ENCODE results near the gene RHOBTB1. TPM values are rescaled to one million over a fixed set of nuclear protein-coding genes. Genes with fewer than 3 reads are reported as not detected.
A peak's percentile ranks its signal among the peaks of the same experiment; 100 is the strongest.

RHOBTB1 gene
- total and polyA plus RNA-seq, 2 donors (not counting 1 experiment from before 2014, with no cell fraction given) = 19.8 to 42.6 TPM

DNA sequence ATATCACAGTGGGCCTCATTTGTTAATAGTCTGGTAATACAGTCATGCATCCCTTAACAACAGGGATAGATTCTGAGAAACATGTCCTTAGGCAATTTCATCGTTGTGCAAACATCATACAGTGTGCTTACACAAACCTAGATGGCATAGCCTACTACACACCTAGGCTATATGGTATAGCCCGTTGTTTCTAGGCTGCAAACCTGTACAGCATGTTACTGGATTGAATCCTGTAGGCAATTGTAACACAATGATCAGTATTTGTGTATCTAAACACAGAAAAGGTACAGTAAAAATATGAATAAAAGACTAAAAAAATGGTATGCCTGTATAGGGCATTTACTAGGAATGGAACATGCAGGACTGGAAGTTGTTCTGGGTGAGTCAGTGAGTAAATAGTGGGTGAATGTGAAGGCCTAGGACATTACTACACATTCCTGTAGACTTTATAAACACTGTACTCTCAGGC lies 12.0 kb upstream of the RHOBTB1 start:
- Histone ChIP-seq H3K36me3 (ENCODE audit: control insufficient read depth, insufficient read depth, low read length) (no peaks in the 10 kb centered on the region), H4K20me1 (ENCODE audit: control insufficient read depth, extremely low read depth, insufficient read depth, low read length) (no peaks in the 10 kb centered on the region), H3K4me2 (ENCODE audit: extremely low read depth, insufficient read depth, low read length) (no peak overlapping the region), H3K27ac (ENCODE audit: insufficient read depth, low read length) (no peak overlapping the region), H3K4me1 (ENCODE audit: control insufficient read depth, extremely low read depth, insufficient read depth, low read length) (peaks cover 8% of the 10 kb centered on the region), H2AFZ (ENCODE audit: low read length) (no peak overlapping the region), H3K79me2 (ENCODE audit: control insufficient read depth, insufficient read depth, low read length) (no peaks in the 10 kb centered on the region), H3K27me3 (ENCODE audit: control insufficient read depth, insufficient read depth, low read length) (no peaks in the 10 kb centered on the region), H3K9ac (ENCODE audit: insufficient read depth, low read length) (no peak overlapping the region), H3K9me3 (ENCODE audit: control insufficient read depth, insufficient read depth, low read depth, low read length) (no peaks in the 10 kb centered on the region), H3K4me3 (replicated peaks in 1 of 4; ENCODE audit: control extremely low read depth in 1 of 4, insufficient read depth in 1 of 4, low read depth in 3 of 4, low read length in 4 of 4) (no peak overlapping the region)
- peak; percentile 69 to 82 for DNase-seq (ENCODE audit: low read depth in 2 of 2)
- TF ChIP-seq, protein P1, sequence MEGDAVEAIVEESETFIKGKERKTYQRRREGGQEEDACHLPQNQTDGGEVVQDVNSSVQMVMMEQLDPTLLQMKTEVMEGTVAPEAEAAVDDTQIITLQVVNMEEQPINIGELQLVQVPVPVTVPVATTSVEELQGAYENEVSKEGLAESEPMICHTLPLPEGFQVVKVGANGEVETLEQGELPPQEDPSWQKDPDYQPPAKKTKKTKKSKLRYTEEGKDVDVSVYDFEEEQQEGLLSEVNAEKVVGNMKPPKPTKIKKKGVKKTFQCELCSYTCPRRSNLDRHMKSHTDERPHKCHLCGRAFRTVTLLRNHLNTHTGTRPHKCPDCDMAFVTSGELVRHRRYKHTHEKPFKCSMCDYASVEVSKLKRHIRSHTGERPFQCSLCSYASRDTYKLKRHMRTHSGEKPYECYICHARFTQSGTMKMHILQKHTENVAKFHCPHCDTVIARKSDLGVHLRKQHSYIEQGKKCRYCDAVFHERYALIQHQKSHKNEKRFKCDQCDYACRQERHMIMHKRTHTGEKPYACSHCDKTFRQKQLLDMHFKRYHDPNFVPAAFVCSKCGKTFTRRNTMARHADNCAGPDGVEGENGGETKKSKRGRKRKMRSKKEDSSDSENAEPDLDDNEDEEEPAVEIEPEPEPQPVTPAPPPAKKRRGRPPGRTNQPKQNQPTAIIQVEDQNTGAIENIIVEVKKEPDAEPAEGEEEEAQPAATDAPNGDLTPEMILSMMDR (conservative IDR thresholded peaks at IDR 0.05 in 1 of 2, IDR thresholded peaks at IDR 0.05 in 1 of 2; ENCODE audit: low read depth in 1 of 2, low read length in 2 of 2) = no peak
- no peak for TF ChIP-seq EZH2 (IDR thresholded peaks at IDR 0.05; ENCODE audit: low read length, missing control alignments)

DNA sequence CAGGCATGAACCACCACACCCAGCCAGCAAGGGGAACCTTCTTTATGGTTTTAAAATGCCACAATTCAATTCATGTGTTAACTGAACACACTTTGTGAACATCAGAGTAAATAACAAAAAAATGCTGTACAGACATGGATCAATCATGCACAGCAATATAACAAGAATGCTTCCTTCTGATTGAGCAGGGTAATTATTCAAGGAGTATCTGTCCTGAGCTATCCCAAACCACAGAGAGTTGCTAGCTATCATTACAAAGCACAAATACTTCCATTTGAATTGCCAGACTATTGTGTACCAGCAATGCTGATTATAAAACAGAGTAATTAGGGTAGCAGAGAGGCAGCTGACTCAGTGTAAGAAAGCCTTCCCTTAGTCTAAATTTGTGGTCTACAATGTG lies 11.3 kb upstream of the RHOBTB1 start:
- DNase-seq (ENCODE audit: low read depth in 2 of 2) = peak in 1 of 2 donors; percentile 26
- H3K79me2 ChIP-seq (ENCODE audit: control insufficient read depth, insufficient read depth, low read length) = no peaks in the 10 kb centered on the region
- TF ChIP-seq, protein P1 (conservative IDR thresholded peaks at IDR 0.05 in 1 of 2, IDR thresholded peaks at IDR 0.05 in 1 of 2; ENCODE audit: low read depth in 1 of 2, low read length in 2 of 2) = no peak
- no peak for TF ChIP-seq EZH2 (IDR thresholded peaks at IDR 0.05; ENCODE audit: low read length, missing control alignments)
- no peaks in the 10 kb centered on the region for H3K36me3 ChIP-seq (ENCODE audit: control insufficient read depth, insufficient read depth, low read length)
- no peak overlapping the region for H3K9ac ChIP-seq (ENCODE audit: insufficient read depth, low read length)
- H3K27me3 ChIP-seq (ENCODE audit: control insufficient read depth, insufficient read depth, low read length) = no peaks in the 10 kb centered on the region
- H3K27ac ChIP-seq (ENCODE audit: insufficient read depth, low read length) = no peak overlapping the region
- no peak overlapping the region for H2AFZ ChIP-seq (ENCODE audit: low read length)
- no peak overlapping the region for H3K4me2 ChIP-seq (ENCODE audit: extremely low read depth, insufficient read depth, low read length)
- H3K9me3 ChIP-seq (ENCODE audit: control insufficient read depth, insufficient read depth, low read depth, low read length) = no peaks in the 10 kb centered on the region
- no peak overlapping the region for H3K4me3 ChIP-seq (replicated peaks in 1 of 4; ENCODE audit: control extremely low read depth in 1 of 4, insufficient read depth in 1 of 4, low read depth in 3 of 4, low read length in 4 of 4)
- peaks cover 8% of the 10 kb centered on the region for H3K4me1 ChIP-seq (ENCODE audit: control insufficient read depth, extremely low read depth, insufficient read depth, low read length)
- H4K20me1 ChIP-seq (ENCODE audit: control insufficient read depth, extremely low read depth, insufficient read depth, low read length) = no peaks in the 10 kb centered on the region

DNA sequence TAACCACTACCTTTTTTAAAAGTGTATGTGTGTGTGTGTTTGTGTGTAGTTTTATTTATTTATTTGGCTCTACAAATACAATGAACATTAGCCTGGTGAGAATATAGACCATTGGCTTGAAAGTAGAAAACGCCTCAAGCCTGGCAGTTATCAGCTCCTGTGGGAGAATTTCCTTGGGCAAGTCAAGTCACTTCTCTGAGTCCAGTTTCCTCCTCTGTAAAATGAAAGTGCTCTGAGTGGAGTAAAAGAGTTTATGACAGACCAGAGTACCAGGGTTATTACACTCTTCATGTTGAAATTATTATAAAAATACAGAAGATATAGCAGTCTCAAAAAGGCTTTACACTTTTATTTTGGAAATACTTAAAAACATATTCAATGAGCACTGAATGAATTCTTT lies 10.1 kb upstream of the RHOBTB1 start:
- H3K27me3 ChIP-seq (ENCODE audit: control insufficient read depth, insufficient read depth, low read length) = no peaks in the 10 kb centered on the region
- DNase-seq (ENCODE audit: low read depth in 2 of 2) = no peak
- H3K9me3 ChIP-seq (ENCODE audit: control insufficient read depth, insufficient read depth, low read depth, low read length) = no peaks in the 10 kb centered on the region
- no peak overlapping the region for H3K4me2 ChIP-seq (ENCODE audit: extremely low read depth, insufficient read depth, low read length)
- TF ChIP-seq, protein P1 (conservative IDR thresholded peaks at IDR 0.05 in 1 of 2, IDR thresholded peaks at IDR 0.05 in 1 of 2; ENCODE audit: low read depth in 1 of 2, low read length in 2 of 2) = no peak
- TF ChIP-seq EZH2 (IDR thresholded peaks at IDR 0.05; ENCODE audit: low read length, missing control alignments) = no peak
- H3K27ac ChIP-seq (ENCODE audit: insufficient read depth, low read length) = no peak overlapping the region
- H3K9ac ChIP-seq (ENCODE audit: insufficient read depth, low read length) = no peak overlapping the region
- peaks cover 4% of the 10 kb centered on the region for H3K4me1 ChIP-seq (ENCODE audit: control insufficient read depth, extremely low read depth, insufficient read depth, low read length)
- H2AFZ ChIP-seq (ENCODE audit: low read length) = no peak overlapping the region
- H3K4me3 ChIP-seq (replicated peaks in 1 of 4; ENCODE audit: control extremely low read depth in 1 of 4, insufficient read depth in 1 of 4, low read depth in 3 of 4, low read length in 4 of 4) = no peak overlapping the region
- H3K36me3 ChIP-seq (ENCODE audit: control insufficient read depth, insufficient read depth, low read length) = no peaks in the 10 kb centered on the region
- H3K79me2 ChIP-seq (ENCODE audit: control insufficient read depth, insufficient read depth, low read length) = no peaks in the 10 kb centered on the region
- H4K20me1 ChIP-seq (ENCODE audit: control insufficient read depth, extremely low read depth, insufficient read depth, low read length) = no peaks in the 10 kb centered on the region
